IPS DF 19.7 (cell line): ENCODE results near the gene FXR2.

Experiments
- DNase-seq: peaks from one replicate; pipeline ENCODE4 v3.0.0-alpha.2; 2013; ENCODE audit warnings: low read depth, low spot score

Gene FXR2

DNA sequence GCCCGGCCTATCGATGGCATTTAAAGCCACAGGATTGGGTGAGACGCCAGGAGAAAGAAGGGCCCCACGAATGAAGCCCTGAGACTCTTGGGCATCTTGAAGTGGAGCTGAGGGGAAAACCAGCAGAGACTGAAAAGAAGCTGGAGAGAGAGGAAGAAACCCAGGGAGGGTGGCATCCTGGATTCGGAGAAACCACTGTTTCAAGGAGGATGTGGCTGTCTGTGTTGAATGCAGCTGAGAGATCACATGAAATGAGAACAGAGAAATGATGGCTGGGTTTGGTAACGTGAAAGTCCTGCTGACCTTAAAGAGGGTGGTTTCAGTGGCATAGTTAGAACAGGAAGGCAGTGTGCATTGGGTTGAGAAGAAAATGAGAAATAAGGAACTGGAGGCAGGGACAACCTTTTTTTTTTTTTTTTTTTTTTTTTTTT is 62.1 kb downstream of the FXR2 start:
- DNase-seq: no peak

DNA sequence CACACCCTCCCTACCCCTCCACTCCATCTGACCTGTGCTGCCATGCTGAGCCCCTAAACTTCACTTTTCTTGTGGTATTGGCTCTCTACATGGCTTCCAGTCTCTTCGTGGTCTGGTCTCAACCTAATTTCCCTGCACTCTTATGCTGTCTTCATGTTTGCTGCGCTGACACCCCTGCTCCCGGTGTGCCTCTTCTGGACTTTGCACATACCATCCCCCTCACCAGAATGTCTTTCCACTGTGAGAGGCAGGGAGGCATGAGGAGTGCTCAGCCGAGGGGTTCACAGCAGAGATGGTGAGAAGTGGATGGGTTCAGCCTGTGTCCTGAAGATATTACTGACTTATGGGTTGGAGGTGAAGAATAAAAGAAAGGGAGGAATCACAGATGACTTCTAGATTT is 63.3 kb downstream of the FXR2 start:
- DNase-seq: no peak

DNA sequence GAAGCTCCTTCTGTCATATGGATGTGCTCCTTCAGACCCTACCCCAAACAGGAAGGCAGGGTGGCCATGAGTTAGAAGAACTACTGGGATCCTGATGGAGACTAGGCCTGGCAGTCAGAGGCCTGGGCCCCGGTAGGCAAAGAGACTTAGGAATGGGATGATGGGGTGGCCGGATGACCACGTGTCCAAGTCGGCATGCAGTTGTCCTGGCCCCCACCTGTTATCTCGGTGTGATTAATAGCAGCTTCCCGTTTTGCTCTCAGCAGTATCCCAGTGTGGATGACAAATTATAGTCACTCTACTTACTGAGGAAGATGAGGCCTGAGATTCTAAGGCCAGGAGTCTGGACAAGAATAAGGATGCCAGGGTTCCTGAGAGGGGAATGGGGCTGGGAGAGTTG is 64.4 kb downstream of the FXR2 start:
- no peak for DNase-seq

DNA sequence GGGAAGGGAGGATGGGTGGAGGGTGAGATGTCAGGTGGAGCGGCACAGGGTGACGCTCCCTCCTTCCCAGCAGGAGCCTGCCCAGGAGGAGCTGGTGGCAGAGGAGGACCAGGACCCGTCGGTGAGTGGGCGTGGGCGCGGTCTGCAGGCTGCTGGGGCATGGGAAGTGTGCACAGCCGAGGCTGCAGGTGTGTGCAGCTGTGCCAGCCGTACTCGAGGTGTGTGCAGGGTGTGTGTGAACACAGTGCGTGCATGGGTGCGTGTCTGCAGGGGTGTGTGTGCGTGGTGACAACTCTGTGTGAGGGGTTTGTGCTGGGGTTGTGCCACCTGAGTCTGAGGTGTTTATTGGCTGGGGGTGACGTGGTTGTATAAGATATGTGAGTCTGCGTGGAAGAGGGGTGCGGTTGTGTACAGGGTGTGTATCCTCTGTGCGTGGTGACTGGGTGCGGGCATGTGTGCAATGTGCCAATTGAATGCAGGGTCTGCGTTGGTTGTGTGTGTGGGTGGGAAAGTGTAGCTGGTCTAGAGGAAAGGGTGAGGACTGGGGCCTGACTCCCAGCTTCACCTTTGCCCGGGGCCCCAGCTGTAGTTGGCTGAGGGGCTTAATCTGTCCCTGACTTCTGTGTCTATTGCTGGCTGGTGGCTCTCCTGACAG is 65.2 kb downstream of the FXR2 start:
- DNase-seq: no peak

DNA sequence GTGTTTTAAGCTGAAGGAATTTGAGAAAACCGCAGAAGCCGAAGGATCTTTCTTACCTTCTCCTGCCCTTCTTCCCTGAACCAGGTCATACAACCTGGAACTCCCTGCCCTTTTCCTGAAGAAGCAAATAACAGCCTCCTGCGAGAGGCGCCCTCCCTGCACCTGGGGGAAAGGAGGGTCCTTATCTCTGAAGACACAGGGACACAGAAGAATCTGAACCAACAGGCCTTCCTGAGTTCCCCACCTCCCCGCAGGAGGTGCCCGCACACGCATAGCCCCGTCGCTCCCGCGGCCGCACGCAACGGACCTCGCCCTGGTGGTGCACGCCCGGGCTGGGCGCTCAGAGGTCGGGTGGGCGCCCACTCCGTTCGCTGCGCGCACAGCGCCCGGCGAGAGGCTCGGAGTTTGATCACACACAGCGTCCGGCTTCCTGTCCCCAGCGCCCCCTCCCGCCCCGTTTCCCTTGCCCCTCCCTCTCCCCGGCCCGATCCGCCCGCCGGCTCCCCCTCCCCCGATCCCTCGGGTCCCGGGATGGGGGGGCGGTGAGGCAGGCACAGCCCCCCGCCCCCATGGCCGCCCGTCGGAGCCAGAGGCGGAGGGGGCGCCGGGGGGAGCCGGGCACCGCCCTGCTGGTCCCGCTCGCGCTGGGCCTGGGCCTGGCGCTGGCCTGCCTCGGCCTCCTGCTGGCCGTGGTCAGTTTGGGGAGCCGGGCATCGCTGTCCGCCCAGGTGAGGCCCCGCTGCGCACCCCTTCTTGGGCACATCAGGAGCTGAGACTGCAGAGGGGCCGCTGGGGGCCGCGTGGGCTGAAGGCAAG is 65.9 kb downstream of the FXR2 start, which contains the start of gene TNFSF12:
TNFSF12 (plus strand) TSS at position 474 of the 816 bp plus-strand sequence; CDS start at position 570, 96 bp downstream.
- DNase-seq: no peak

DNA sequence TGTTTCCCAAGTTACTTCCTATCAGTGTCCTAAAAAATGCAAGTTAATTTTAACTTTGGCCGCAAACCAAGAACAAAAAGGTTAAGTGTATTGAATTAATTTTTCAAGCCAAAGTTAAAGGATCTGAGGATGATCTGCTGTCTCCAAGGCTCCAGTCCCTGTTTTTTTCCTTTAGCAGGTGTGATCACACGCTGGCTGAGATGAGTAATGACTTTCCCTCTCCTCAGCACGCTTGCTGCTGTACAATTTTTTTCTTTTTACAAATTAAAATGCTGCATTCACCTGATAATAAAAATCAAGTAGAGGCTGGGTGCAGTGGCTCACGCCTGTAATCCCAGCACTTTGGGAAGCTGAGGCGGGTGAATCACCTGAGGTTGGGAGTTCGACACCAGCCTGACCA is 69.8 kb downstream of the FXR2 start:
- no peak for DNase-seq
